ENCODE results near the gene ASAH2.

- TF ChIP-seq POLR2A (IDR thresholded peaks at IDR 0.05) (no peak), CTCF (IDR thresholded peaks at IDR 0.05) (no peak)
Measured at GRCh38 chr10:50294582-50294981, 43.3 kb upstream of the ASAH2 start.

Data from Peyer's patch (tissue), 4 donors.